Muscle of leg (tissue), 11 donors: ENCODE results near the gene SCAMP3. TPM values are rescaled to one million over a fixed set of nuclear protein-coding genes. Genes with fewer than 3 reads are reported as not detected.
"Not testable (repeated sequence)": the region's sequence is repeated elsewhere in the genome, so short reads cannot be mapped to it uniquely, and the experiment has no call there.

Experiments used
- DNase-seq: peaks from one replicate; pipeline ENCODE4 v3.0.0; 2013
- H3K27ac ChIP-seq: one replicate; pipeline ENCODE4 v1.5.1; 2013; ENCODE audit warnings: mild to moderate bottlenecking, low read length, control low read depth
- H3K27me3 ChIP-seq: one replicate; pipeline ENCODE4 v1.6.1; 2013; ENCODE audit warnings: low read length; ENCODE audit not compliant: control insufficient read depth, insufficient read depth
- H3K36me3 ChIP-seq: one replicate; pipeline ENCODE4 v1.6.1; 2013; ENCODE audit warnings: low read length; ENCODE audit not compliant: control insufficient read depth, insufficient read depth
- H3K4me1 ChIP-seq: one replicate; pipeline ENCODE4 v1.6.1; 2013; ENCODE audit warnings: low read length; ENCODE audit not compliant: control insufficient read depth, insufficient read depth
- H3K4me3 ChIP-seq: one replicate; pipeline ENCODE4 v1.5.1; 2013; ENCODE audit warnings: low read length, control low read depth
- H3K9me3 ChIP-seq: replicated peaks from 2 replicates; pipeline ENCODE4 v1.6.1; 2013; ENCODE audit warnings: low read depth, low read length; ENCODE audit not compliant: control insufficient read depth
- WGBS: methylation state at CpG from one replicate; pipeline ENCODE4 v1.1.5; 2013; ENCODE audit warnings: missing lambda C conversion rate; ENCODE audit not compliant: insufficient coverage; 5-methylcytosine and 5-hydroxymethylcytosine counted together
- polyA plus RNA-seq, 8 donors: library from polyadenylated mRNA; unstranded; fragments of 120-200 nt; gene quantifications; one replicate each; pipeline versions ENCODE4 v1.2.1 to v1.2.3, GENCODE V29; 2013; ENCODE audit warnings: inconsistent platforms in 1 of 8, low replicate concordance in 1 of 8; ENCODE audit not compliant: insufficient read length in 8 of 8, insufficient read depth in 1 of 8
- total RNA-seq: library from RNA; stranded (reverse); fragments of 120-200 nt; gene quantifications from one replicate; pipeline ENCODE4 v1.2.4, GENCODE V29; 2013

The SCAMP3 gene
- total and polyA plus RNA-seq, 9 donors: 24.6 to 51.4 (median 40.6) TPM

DNA sequence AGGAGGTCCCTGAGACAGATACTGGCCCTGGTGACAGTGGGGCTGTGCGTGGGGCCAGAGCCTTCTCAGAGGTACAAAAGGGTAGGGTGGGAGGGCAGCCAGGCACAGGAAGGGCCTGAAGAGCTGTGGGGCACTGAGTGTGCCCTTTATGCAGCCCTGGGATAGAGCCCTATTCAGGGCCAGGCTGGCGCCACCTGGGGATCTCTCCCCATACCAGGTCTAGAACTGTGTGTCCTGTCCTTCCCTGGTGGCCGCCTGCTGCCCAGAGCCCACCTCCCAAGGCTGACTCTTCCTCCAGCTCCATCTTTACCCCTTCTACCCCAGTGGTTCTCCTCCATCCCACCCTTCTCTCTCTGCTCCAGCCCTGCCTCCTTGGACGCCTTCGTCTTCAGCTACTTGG lies 28.7 kb downstream of the SCAMP3 start:
- not testable (repeated sequence) for DNase-seq, H3K9me3 ChIP-seq, H3K27ac ChIP-seq, H3K27me3 ChIP-seq, H3K4me3 ChIP-seq, H3K4me1 ChIP-seq
- H3K36me3 ChIP-seq: peaks cover 18% of the 10 kb centered on the region
- WGBS: 83% methylated on average over 1 of the region's 5 CpGs

- not testable (repeated sequence) for H3K9me3 ChIP-seq, H3K27me3 ChIP-seq, H3K4me3 ChIP-seq
- peak; percentile 96 for DNase-seq
- peaks cover 14% of the 10 kb centered on the region for H3K36me3 ChIP-seq
- WGBS: 38% methylated on average over 5 of the region's 13 CpGs
- H3K4me1 ChIP-seq: peaks cover 13% of the 10 kb centered on the region
- H3K27ac ChIP-seq: peak overlapping the region; percentile 83
These were observed 29.9 kb downstream of the SCAMP3 start for GRCh38 chr1:155232001-155232978.

DNA sequence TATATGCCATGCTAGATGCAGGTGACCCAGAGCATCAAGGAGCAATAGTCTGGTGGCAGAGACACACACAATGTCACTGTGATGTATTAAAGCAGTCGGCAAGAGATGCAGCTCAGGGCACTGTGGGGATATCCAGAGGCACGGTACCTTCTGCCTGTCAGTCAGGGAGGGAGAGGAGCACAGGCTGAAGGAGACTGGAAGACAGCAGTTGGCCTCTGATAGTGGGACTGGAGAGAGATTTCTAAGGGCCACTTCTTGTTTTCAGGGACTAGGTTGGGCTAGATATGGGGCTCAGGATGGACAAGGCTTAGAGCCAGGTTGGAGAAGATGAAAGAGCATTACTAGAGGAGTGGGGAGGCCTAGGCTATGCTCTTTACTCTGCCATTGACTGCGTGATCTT lies 30.9 kb downstream of the SCAMP3 start:
- peak overlapping the region; percentile 83 for H3K27ac ChIP-seq
- WGBS: 47% methylated on average over 2 of the region's 3 CpGs
- H3K27me3 ChIP-seq: not testable (repeated sequence)

DNA sequence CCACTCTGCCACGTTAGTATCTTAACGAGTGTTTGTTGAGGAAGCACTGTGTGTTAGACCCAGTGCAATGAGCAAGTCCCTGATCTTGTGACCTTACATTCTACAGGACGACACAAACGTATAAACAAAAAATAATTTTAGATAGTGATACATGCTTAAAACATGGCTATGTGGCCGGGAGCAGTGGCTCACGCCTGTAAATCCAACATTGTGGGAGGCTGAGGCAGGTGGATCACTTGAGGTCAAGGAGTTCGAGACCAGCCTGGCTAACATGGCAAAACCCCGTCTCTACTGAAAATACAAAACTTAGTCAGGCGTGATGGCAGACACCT lies 34.1 kb downstream of the SCAMP3 start:
- H3K9me3 ChIP-seq: no peaks in the 10 kb centered on the region
- H3K27ac ChIP-seq: peak overlapping the region; percentile 96
- H3K36me3 ChIP-seq: peaks cover 3% of the 10 kb centered on the region
- 85% methylated on average over 5 of the region's 9 CpGs for WGBS
- H3K4me3 ChIP-seq: peak overlapping the region; percentile 48
- no peaks in the 10 kb centered on the region for H3K27me3 ChIP-seq
- DNase-seq: no peak
- H3K4me1 ChIP-seq: peaks cover 26% of the 10 kb centered on the region

More for the DNA sequence above, 30.9 kb downstream of the SCAMP3 start:
- peaks cover 17% of the 10 kb centered on the region for H3K4me1 ChIP-seq
- not testable (repeated sequence) for DNase-seq, H3K36me3 ChIP-seq, H3K4me3 ChIP-seq, H3K9me3 ChIP-seq

DNA sequence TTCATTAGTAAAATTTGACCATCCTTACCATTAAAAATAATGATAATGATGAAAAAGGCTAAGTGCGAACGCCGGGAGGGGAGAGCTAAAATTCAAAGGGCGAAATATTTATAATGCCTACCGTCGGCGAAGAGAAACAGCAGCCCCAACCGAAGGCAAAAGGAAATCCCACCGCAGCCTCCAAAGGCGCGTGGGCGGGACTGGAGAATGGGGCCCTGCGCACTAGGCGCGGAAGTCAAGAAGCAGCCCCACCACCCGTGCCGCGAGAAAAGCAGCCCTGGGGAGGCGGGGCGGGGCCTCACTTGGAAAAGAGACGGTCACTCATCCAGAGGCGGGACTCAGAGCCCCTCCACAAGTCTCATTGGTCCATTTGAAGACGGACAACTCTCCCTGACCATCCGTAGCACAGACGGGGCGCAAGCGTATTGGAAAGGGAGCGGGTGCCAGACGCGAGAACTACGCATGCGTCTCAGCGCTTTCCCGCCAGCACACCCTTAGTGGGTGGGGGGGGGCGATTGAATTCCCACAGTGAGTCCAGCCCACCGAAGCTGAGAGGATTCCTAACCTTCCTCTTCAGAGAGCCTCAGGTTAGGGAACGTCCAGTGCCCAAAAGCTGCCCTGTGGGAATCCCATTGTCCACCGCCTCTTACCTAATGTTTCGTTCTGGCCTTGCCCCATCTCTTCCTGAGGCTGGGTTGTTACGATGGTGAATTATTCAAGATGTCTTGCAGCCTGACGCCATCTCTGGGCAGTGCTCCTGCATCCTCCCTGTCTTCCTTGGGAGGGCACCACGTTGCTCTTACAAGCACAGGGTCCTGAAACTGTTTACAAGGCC lies 34.7 kb downstream of the SCAMP3 start:
- H3K36me3 ChIP-seq: peaks cover 3% of the 10 kb centered on the region
- peaks cover 26% of the 10 kb centered on the region for H3K4me1 ChIP-seq
- no peaks in the 10 kb centered on the region for H3K27me3 ChIP-seq
- 0% methylated on average over 17 of the region's 42 CpGs for WGBS
- H3K4me3 ChIP-seq: peak overlapping the region; percentile 71
- H3K27ac ChIP-seq: peak overlapping the region; percentile 96
- no peaks in the 10 kb centered on the region for H3K9me3 ChIP-seq
- DNase-seq: peak; percentile 100

- Histone ChIP-seq H3K27me3 (no peaks in the 10 kb centered on the region), H3K4me3 (peak overlapping the region; percentile 71), H3K36me3 (peaks cover 3% of the 10 kb centered on the region), H3K4me1 (peaks cover 22% of the 10 kb centered on the region), H3K27ac (peak overlapping the region; percentile 95), H3K9me3 (no peaks in the 10 kb centered on the region)
- peak; percentile 68 for DNase-seq
- 0% methylated on average over 3 of the region's 19 CpGs for WGBS
These were observed 35.3 kb downstream of the SCAMP3 start for GRCh38 chr1:155226910-155227260.

- peaks cover 19% of the 10 kb centered on the region for H3K4me1 ChIP-seq
- peak; percentile 90 for DNase-seq
- 0% methylated on average over 6 of the region's 7 CpGs for WGBS
These were observed 35.8 kb downstream of the SCAMP3 start for GRCh38 chr1:155226188-155226909.

GRCh38 chr1:155225404-155225759 lies 36.8 kb downstream of the SCAMP3 start:
- peaks cover 19% of the 10 kb centered on the region for H3K4me1 ChIP-seq
- not testable (repeated sequence) for H3K27ac ChIP-seq, DNase-seq, H3K4me3 ChIP-seq, H3K36me3 ChIP-seq, H3K9me3 ChIP-seq, H3K27me3 ChIP-seq
- WGBS: 94% methylated on average over 3 of the region's 8 CpGs

More at GRCh38 chr1:155226188-155226909, 35.8 kb downstream of the SCAMP3 start:
- Histone ChIP-seq H3K36me3 (peaks cover 3% of the 10 kb centered on the region), H3K27ac (peak overlapping the region; percentile 95), H3K27me3 (no peaks in the 10 kb centered on the region), H3K9me3 (no peaks in the 10 kb centered on the region), H3K4me3 (peak overlapping the region; percentile 71)

DNA sequence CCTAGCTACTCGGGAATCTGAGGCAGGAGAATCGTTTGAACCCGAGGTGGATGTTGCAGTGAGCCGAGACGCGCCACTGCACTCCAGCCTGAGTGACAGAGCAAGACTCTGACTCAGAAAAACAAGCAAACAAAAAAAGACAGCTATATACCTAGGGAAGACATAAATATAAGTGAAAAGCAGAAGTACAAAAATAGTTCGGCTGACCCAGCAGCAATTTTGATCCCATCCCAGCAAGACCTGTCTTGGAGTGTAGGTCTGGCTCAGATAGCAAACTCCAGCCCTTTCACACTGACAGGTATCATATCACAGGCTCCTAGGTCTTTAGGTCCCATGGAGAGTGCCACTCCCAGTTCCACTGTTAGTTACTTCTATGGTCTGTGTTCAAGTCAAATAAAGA lies 39.1 kb downstream of the SCAMP3 start:
- Histone ChIP-seq H3K36me3 (peaks cover 3% of the 10 kb centered on the region), H3K27me3 (no peaks in the 10 kb centered on the region), H3K4me3 (no peak overlapping the region), H3K27ac (no peak overlapping the region), H3K9me3 (no peaks in the 10 kb centered on the region), H3K4me1 (peaks cover 18% of the 10 kb centered on the region)
- 85% methylated on average over 5 of the region's 7 CpGs for WGBS
- DNase-seq: no peak
